ENCODE data around the gene SGK1.

GRCh38 chr6:134187751-134188150 is 130.2 kb downstream of the SGK1 start:
- TF ChIP-seq, protein P1, sequence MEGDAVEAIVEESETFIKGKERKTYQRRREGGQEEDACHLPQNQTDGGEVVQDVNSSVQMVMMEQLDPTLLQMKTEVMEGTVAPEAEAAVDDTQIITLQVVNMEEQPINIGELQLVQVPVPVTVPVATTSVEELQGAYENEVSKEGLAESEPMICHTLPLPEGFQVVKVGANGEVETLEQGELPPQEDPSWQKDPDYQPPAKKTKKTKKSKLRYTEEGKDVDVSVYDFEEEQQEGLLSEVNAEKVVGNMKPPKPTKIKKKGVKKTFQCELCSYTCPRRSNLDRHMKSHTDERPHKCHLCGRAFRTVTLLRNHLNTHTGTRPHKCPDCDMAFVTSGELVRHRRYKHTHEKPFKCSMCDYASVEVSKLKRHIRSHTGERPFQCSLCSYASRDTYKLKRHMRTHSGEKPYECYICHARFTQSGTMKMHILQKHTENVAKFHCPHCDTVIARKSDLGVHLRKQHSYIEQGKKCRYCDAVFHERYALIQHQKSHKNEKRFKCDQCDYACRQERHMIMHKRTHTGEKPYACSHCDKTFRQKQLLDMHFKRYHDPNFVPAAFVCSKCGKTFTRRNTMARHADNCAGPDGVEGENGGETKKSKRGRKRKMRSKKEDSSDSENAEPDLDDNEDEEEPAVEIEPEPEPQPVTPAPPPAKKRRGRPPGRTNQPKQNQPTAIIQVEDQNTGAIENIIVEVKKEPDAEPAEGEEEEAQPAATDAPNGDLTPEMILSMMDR (IDR thresholded peaks at IDR 0.05) = no peak
- TF ChIP-seq EZH2 (IDR thresholded peaks at IDR 0.05) = no peak
